ENCODE measurements around the gene NCEH1. TPM values are rescaled to one million over a fixed set of nuclear protein-coding genes. Genes with fewer than 3 reads are reported as not detected.

NCEH1 gene
- total RNA-seq, 1 experiment from 2014 or later = 4.5 TPM

GRCh38 chr3:172675441-172676193 lies 35.2 kb downstream of the NCEH1 start:
- Mint-ChIP-seq H3K27me3 (ENCODE audit: low read depth) (no peaks in the 10 kb centered on the region), H3K4me1 (peaks cover 51% of the 10 kb centered on the region), H3K9me3 (peaks cover 8% of the 10 kb centered on the region), H3K27ac (no peak overlapping the region), H3K4me3 (no peak overlapping the region), H3K36me3 (no peaks in the 10 kb centered on the region; the same call in 1 of the 2 replicates)
- peak; percentile 19; the same call in 1 of the 2 replicates for ATAC-seq
- ChIA-PET POLR2A (interaction anchor here (0.6 kb wide), 1 partner anchor 336 kb away, joined by 3 read pairs; no protein-coding TSS in a partner anchor), CTCF (interaction anchor here (1.0 to 1.2 kb wide), 2 partner anchors 35 to 68 kb away, joined by 3 read pairs; no protein-coding TSS in a partner anchor)
- DNase-seq (ENCODE audit: low spot score) = no peak
- TF ChIP-seq ZNF671 (CRISPR knock-in tag; IDR thresholded peaks at IDR 0.05) = no peak
- peak; percentile 74 for TF ChIP-seq CTCF (IDR thresholded peaks at IDR 0.05)
- no peak for TF ChIP-seq ZNF416 (CRISPR knock-in tag; IDR thresholded peaks at IDR 0.05)
- no peak for TF ChIP-seq NR1H2 (CRISPR knock-in tag; IDR thresholded peaks at IDR 0.05)

- Mint-ChIP-seq H3K4me1 (peaks cover 30% of the 10 kb centered on the region), H3K27ac (no peak overlapping the region)
- POLR2A ChIA-PET = interaction anchor here (1.5 kb wide), 1 partner anchor 77 kb away, joined by 4 read pairs; the partner anchor contains the start of gene ECT2
Measured at GRCh38 chr3:172673210-172673679, 37.6 kb downstream of the NCEH1 start.

GRCh38 chr3:172669021-172669420 lies 41.8 kb downstream of the NCEH1 start:
- H3K4me3 Mint-ChIP-seq = no peak overlapping the region
- no peak overlapping the region for H3K27ac Mint-ChIP-seq
- ATAC-seq = no peak
- ChIA-PET CTCF (interaction anchor here (0.7 to 1.0 kb wide), 4 partner anchors 10 to 335 kb away, joined by 3 to 6 read pairs (median 4); partner anchors contain the start of gene NCEH1), POLR2A (no interaction called here)
- peaks cover 31% of the 10 kb centered on the region for H3K36me3 Mint-ChIP-seq
- H3K9me3 Mint-ChIP-seq = peaks cover 42% of the 10 kb centered on the region
- H3K27me3 Mint-ChIP-seq (ENCODE audit: low read depth) = no peaks in the 10 kb centered on the region; the same call in 1 of the 2 replicates
- peaks cover 19% of the 10 kb centered on the region for H3K4me1 Mint-ChIP-seq
- no peak for DNase-seq (ENCODE audit: low spot score)
- TF ChIP-seq ATF3 (CRISPR knock-in tag; conservative IDR thresholded peaks at IDR 0.05) = no peak
- no peak for TF ChIP-seq HMGA2 (CRISPR knock-in tag; IDR thresholded peaks at IDR 0.05)
- no peak for TF ChIP-seq ZNF425 (CRISPR knock-in tag; conservative IDR thresholded peaks at IDR 0.05)
- no peak for TF ChIP-seq ZNF416 (CRISPR knock-in tag; IDR thresholded peaks at IDR 0.05)
- no peak for TF ChIP-seq TCF7 (CRISPR knock-in tag; IDR thresholded peaks at IDR 0.05; ENCODE audit: low read depth)
- TF ChIP-seq HMGXB4 (CRISPR knock-in tag; IDR thresholded peaks at IDR 0.05) = no peak
- TF ChIP-seq TP53 (CRISPR knock-in tag; IDR thresholded peaks at IDR 0.05) = no peak
- TF ChIP-seq ETV6 (CRISPR knock-in tag; IDR thresholded peaks at IDR 0.05) = no peak
- no peak for TF ChIP-seq ZBTB43 (CRISPR knock-in tag; IDR thresholded peaks at IDR 0.05)

More at GRCh38 chr3:172673210-172673679, 37.6 kb downstream of the NCEH1 start:
- TF ChIP-seq MYBL2 (CRISPR knock-in tag; IDR thresholded peaks at IDR 0.05) (no peak), GABPB1 (CRISPR knock-in tag; IDR thresholded peaks at IDR 0.05) (no peak), HMGA2 (CRISPR knock-in tag; IDR thresholded peaks at IDR 0.05) (no peak), CTCF (IDR thresholded peaks at IDR 0.05) (peak; percentile 84)
- ATAC-seq (peak; percentile 80), DNase-seq (ENCODE audit: low spot score) (peak; percentile 83)
- Mint-ChIP-seq H3K4me3 (no peak overlapping the region), H3K27me3 (ENCODE audit: low read depth) (no peaks in the 10 kb centered on the region), H3K9me3 (peaks cover 8% of the 10 kb centered on the region), H3K36me3 (peaks cover 7% of the 10 kb centered on the region; the same call in 1 of the 2 replicates)
- CTCF ChIA-PET = interaction anchor here (0.6 to 2.5 kb wide), 36 partner anchors 9 to 885 kb away, joined by 3 to 27 read pairs (median 5); partner anchors contain the start of genes ECT2, NCEH1 and TNFSF10
